Lung (tissue), 12 donors: ENCODE measurements around the gene NIPBL. TPM values are rescaled to one million over a fixed set of nuclear protein-coding genes. Genes with fewer than 3 reads are reported as not detected.

Experiments
- ATAC-seq: fragments of 200-7000 bp; cut with Tn5 transposase; one replicate; pipeline ENCODE4 v1.9.1; 2020; ENCODE audit warnings: moderate number of reproducible peaks; ENCODE audit not compliant: insufficient read depth, low FRiP score
- DNase-seq, 3 donors: peaks; one replicate each; pipeline ENCODE4 v3.0.0-alpha.2; 2013 to 2017
- H3K27ac ChIP-seq, 2 donors: one replicate each; pipeline ENCODE4 v1.5.1; 2013; ENCODE audit warnings: mild to moderate bottlenecking in 2 of 2, moderate library complexity in 2 of 2, control low read depth in 1 of 2, inconsistent platforms in 1 of 2, low read depth in 1 of 2, low read length in 1 of 2
- H3K27me3 ChIP-seq, 3 donors: one replicate each; pipeline ENCODE4 v1.5.1; 2013; ENCODE audit warnings: low read length in 2 of 3; ENCODE audit not compliant: control insufficient read depth in 3 of 3, insufficient read depth in 3 of 3
- H3K36me3 ChIP-seq, 4 donors: one replicate each; pipeline ENCODE4 v1.5.1; 2013; ENCODE audit warnings: low read length in 4 of 4, mild to moderate bottlenecking in 1 of 4, moderate library complexity in 1 of 4; ENCODE audit not compliant: control insufficient read depth in 4 of 4, insufficient read depth in 4 of 4
- H3K4me1 ChIP-seq, 5 donors: one replicate each; pipeline ENCODE4 v1.5.1; 2013; ENCODE audit warnings: low read length in 5 of 5, mild to moderate bottlenecking in 2 of 5, moderate library complexity in 1 of 5; ENCODE audit not compliant: control insufficient read depth in 5 of 5, insufficient read depth in 5 of 5
- H3K4me3 ChIP-seq: one replicate; pipeline ENCODE4 v1.5.1; 2013; ENCODE audit warnings: mild to moderate bottlenecking, control low read depth, moderate library complexity
- H3K9ac ChIP-seq, 2 donors: one replicate each; pipeline ENCODE4 v1.5.1; 2013; ENCODE audit warnings: low read length in 2 of 2, control low read depth in 1 of 2; ENCODE audit not compliant: insufficient read depth in 1 of 2
- H3K9me3 ChIP-seq, 4 donors: one replicate each; pipeline ENCODE4 v1.5.1; 2013; ENCODE audit warnings: low read length in 3 of 4, mild to moderate bottlenecking in 1 of 4, moderate library complexity in 1 of 4; ENCODE audit not compliant: control insufficient read depth in 4 of 4, insufficient read depth in 3 of 4
- WGBS, 2 donors: extraction: QIAGEN DNeasy Blood & Tissue Kit; methylation state at CpG; one replicate each; pipeline ENCODE4 v1.1.7; 2013; 5-methylcytosine and 5-hydroxymethylcytosine counted together
- polyA plus RNA-seq, 2 donors: library from polyadenylated mRNA; stranded (reverse); fragments of 200-250 nt; gene quantifications; one replicate each; pipeline ENCODE4 v1.2.1, GENCODE V29; 2013
- total RNA-seq, 2 donors: library from RNA; depleted of rRNA in 1 of 2; stranded (reverse); fragments of >200 nt in 1 of 2; gene quantifications; one replicate each; pipeline ENCODE4 v1.2.1, GENCODE V29; 2014 to 2021
- TF ChIP-seq, protein P1 (sequence below): IDR thresholded peaks from 2 replicates; pipeline ENCODE4 v1.5.1; 2012; ENCODE audit warnings: mild to moderate bottlenecking; ENCODE audit errors: control extremely low read depth, extremely low read depth
- donor health status: control.
- donor health status: control.
- donor health status: Bipolar disorder and iron deficiency.
- donor health status: healthy.
- donor health status: DM: yes; HTN: yes; CAD: no.

The NIPBL gene
- total and polyA plus RNA-seq, 4 donors: 13.7 to 124 (median 32.4) TPM

DNA sequence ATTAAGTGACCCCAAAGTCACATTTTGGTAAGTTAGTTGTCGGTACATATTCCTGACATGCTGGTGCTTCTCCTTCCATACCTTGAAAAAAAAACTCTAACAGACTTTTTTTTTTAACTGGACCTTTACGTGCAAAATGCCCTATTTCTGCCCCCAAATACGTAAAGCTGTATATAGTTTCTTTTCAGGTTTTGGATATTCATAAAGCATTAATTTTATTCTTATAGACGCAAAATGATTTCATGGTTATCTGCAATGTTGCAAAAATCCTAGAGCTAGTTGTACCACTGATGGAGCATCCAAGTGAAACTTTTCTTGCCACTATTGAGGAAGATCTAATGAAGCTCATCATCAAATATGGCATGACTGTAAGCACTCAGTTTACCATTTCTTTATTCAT is 167.6 kb downstream of the NIPBL start:
- 97 to 98% methylated on average over 4 of the region's 4 CpGs for WGBS, 2 donors
- TF ChIP-seq, protein P1, sequence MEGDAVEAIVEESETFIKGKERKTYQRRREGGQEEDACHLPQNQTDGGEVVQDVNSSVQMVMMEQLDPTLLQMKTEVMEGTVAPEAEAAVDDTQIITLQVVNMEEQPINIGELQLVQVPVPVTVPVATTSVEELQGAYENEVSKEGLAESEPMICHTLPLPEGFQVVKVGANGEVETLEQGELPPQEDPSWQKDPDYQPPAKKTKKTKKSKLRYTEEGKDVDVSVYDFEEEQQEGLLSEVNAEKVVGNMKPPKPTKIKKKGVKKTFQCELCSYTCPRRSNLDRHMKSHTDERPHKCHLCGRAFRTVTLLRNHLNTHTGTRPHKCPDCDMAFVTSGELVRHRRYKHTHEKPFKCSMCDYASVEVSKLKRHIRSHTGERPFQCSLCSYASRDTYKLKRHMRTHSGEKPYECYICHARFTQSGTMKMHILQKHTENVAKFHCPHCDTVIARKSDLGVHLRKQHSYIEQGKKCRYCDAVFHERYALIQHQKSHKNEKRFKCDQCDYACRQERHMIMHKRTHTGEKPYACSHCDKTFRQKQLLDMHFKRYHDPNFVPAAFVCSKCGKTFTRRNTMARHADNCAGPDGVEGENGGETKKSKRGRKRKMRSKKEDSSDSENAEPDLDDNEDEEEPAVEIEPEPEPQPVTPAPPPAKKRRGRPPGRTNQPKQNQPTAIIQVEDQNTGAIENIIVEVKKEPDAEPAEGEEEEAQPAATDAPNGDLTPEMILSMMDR: no peak
- Histone ChIP-seq H3K36me3 (peaks cover 10 to 34% (median 13%) of the 10 kb centered on the region in 4 donors), H3K9me3 (no peaks in the 10 kb centered on the region), H3K27ac (no peak overlapping the region), H3K9ac (no peak overlapping the region), H3K4me1 (no peaks in the 10 kb centered on the region), H3K27me3 (no peaks in the 10 kb centered on the region), H3K4me3 (no peak overlapping the region)
- ATAC-seq: no peak
- no peak for DNase-seq

DNA sequence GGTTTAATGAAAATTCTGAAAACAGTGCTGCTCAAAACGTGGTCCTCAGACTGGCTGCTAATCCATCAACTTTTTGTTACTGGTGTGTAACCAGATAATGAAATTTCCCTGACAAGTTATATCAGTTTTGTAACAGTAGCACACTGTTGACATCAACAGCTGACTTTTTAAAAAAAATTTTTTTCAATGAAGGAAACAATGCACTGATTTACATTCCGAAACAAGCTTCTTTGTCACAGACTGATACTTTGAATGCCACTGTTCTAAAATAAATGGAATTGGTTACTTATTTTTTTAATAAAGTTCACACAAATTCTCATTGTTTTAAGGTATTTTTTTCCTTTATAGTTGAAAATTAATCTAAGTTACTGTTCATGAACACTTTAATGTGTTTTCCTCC is 169.1 kb downstream of the NIPBL start:
- TF ChIP-seq, protein P1: no peak
- Histone ChIP-seq H3K27ac (no peak overlapping the region), H3K36me3 (peaks cover 12 to 43% (median 14%) of the 10 kb centered on the region in 4 donors), H3K9me3 (no peaks in the 10 kb centered on the region), H3K4me3 (no peak overlapping the region), H3K4me1 (no peaks in the 10 kb centered on the region), H3K27me3 (no peaks in the 10 kb centered on the region), H3K9ac (no peak overlapping the region)
- no peak for DNase-seq
- ATAC-seq: no peak
- 90 to 94% methylated on average over 2 of the region's 2 CpGs for WGBS, 2 donors

DNA sequence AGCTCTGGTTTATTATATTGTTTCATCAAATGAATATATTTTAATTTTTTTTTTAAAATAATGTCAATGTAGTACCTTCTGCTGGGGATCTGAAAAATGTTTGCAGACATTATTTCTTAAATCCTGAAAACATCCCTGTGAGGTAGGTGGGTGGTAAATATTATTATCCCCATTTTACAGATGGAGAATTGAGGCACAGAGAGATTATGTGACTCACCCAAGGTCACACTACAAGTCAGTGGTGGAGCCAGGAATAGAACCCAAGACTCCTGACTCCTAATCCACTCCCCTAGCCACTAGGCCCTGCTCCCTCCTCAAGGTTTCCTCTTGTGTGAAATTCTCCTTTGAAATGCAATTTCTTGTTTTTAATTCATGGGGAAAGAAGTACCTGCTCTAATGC is 171.4 kb downstream of the NIPBL start:
- Histone ChIP-seq H3K27ac (no peak overlapping the region), H3K27me3 (no peaks in the 10 kb centered on the region), H3K4me1 (no peaks in the 10 kb centered on the region), H3K9me3 (no peaks in the 10 kb centered on the region), H3K36me3 (peaks cover 15 to 58% (median 16%) of the 10 kb centered on the region in 4 donors), H3K4me3 (no peak overlapping the region), H3K9ac (no peak overlapping the region)
- ATAC-seq: no peak
- TF ChIP-seq, protein P1: no peak
- DNase-seq: no peak

DNA sequence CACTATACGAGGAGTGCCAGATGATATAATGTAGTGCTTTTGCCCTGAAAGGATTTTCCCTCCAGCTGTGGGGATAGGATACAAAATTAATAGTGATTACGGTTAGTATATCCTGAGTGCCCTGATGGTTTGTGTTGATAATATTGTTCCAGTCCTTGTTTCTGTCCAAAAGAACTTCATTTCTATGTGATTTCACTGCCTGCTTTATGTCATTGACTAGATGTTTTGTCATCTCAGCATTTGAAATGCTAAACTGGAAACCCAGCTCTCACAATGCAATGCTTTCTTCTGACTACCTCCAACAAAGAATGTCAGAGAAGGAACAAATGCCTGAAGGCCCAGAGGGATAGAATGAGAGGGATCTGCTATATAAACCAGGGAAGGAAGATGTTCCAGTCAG is 177.8 kb downstream of the NIPBL start:
- Histone ChIP-seq H3K27ac (no peak overlapping the region), H3K36me3 (peaks cover 9 to 50% (median 19%) of the 10 kb centered on the region in 4 donors), H3K4me3 (no peak overlapping the region), H3K4me1 (no peaks in the 10 kb centered on the region), H3K9ac (no peak overlapping the region), H3K27me3 (no peaks in the 10 kb centered on the region), H3K9me3 (no peaks in the 10 kb centered on the region)
- DNase-seq (no peak), ATAC-seq (no peak)
- 80 to 81% methylated on average over 2 of the region's 2 CpGs for WGBS, 2 donors
- TF ChIP-seq, protein P1: no peak
